Measurements from ENCODE around the gene SIGMAR1.

The SIGMAR1 gene

DNA sequence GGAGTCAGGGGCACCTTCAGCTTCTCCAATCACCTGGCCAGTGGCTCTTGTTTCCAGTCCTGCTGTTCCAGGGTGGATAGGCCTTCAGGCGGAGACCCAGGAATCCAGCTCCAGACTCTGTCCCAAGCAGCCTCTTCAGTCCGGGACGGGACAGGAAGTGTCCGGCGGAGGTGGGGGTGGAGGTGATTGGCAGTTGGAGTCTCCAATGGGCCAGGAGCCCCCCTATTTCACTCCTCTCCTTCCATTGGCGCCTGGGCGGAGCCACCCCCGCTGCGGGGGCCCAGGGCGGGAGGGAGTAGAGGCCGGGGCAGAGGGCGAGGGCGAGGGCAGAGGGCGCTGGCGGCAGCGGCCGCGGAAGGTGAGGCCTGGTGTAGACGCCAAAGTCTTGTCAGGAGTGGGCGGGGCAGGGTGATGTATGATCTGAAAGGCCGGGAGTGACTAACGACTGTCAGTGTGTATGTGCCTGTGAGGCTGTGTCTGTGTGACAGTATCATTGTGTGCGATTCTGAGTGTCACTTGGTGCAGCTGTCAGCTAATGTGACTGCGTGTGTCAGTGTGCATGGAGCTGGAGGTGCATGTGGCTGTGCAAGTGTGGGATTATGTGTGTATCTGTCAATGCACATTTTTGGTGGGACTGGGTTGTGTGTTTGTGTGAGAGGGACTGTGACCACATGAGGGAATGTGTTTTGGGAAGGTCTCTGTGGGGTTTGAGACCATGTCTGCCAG is 14.5 kb upstream of the SIGMAR1 start, which contains the start of gene IL11RA:
Gene IL11RA, plus strand, starts transcription at position 310 of the 726 bp plus-strand sequence. CDS start 3,033 bp downstream, outside the sequence.
- TF ChIP-seq, protein P1, sequence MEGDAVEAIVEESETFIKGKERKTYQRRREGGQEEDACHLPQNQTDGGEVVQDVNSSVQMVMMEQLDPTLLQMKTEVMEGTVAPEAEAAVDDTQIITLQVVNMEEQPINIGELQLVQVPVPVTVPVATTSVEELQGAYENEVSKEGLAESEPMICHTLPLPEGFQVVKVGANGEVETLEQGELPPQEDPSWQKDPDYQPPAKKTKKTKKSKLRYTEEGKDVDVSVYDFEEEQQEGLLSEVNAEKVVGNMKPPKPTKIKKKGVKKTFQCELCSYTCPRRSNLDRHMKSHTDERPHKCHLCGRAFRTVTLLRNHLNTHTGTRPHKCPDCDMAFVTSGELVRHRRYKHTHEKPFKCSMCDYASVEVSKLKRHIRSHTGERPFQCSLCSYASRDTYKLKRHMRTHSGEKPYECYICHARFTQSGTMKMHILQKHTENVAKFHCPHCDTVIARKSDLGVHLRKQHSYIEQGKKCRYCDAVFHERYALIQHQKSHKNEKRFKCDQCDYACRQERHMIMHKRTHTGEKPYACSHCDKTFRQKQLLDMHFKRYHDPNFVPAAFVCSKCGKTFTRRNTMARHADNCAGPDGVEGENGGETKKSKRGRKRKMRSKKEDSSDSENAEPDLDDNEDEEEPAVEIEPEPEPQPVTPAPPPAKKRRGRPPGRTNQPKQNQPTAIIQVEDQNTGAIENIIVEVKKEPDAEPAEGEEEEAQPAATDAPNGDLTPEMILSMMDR (conservative IDR thresholded peaks at IDR 0.05; ENCODE audit: low read depth, low read length) = no peak
- no peaks in the 10 kb centered on the region for H3K36me3 ChIP-seq (ENCODE audit: insufficient read depth)
- H3K4me1 ChIP-seq (ENCODE audit: low read depth, poor library complexity, severe bottlenecking) = peaks cover 11% of the 10 kb centered on the region
- no peak within 1 kb of the TSS for H3K9ac ChIP-seq
- H3K27ac ChIP-seq = no peak within 1 kb of the TSS
- H2AFZ ChIP-seq (ENCODE audit: low read depth) = no peak within 1 kb of the TSS
- H3K27me3 ChIP-seq (ENCODE audit: insufficient read depth, low read depth) = no peaks in the 10 kb centered on the region
- peaks cover 11% of the 10 kb centered on the region; the same call in 1 of the 2 replicates for H3K79me2 ChIP-seq (ENCODE audit: insufficient read depth, low read depth)
- H3K4me2 ChIP-seq = no peak within 1 kb of the TSS
- H4K20me1 ChIP-seq (ENCODE audit: insufficient read depth) = no peaks in the 10 kb centered on the region
- H3K4me3 ChIP-seq (IDR thresholded peaks at IDR 0.05; ENCODE audit: insufficient read depth, low read depth, low read length) = no peak within 1 kb of the TSS

DNA sequence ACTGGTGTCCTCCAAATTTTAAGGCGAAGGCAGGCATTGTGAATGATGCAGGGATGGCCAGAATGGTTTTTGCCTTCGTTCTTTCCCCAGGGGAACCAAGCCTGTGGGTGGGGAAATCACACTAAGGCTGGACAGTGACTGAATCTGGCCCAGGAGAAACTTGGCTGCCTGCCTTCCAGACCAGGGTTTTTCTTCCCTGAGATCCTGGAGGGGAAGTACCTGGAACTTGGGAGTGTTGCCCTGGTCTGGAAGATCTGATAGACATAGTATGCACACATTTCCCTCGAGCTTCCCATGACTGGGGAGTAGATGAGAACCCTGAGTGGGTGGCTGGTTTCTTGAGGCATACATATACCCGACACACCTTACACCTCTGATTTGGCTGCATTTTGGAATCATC is 13.7 kb upstream of the SIGMAR1 start:
- TF ChIP-seq, protein P1 (conservative IDR thresholded peaks at IDR 0.05; ENCODE audit: low read depth, low read length) = no peak
- no peak overlapping the region for H3K27ac ChIP-seq
- H2AFZ ChIP-seq (ENCODE audit: low read depth) = no peak overlapping the region
- peaks cover 11% of the 10 kb centered on the region; the same call in 1 of the 2 replicates for H3K79me2 ChIP-seq (ENCODE audit: insufficient read depth, low read depth)
- no peak overlapping the region for H3K9ac ChIP-seq
- H3K4me1 ChIP-seq (ENCODE audit: low read depth, poor library complexity, severe bottlenecking) = peaks cover 11% of the 10 kb centered on the region
- no peak overlapping the region for H3K4me3 ChIP-seq (IDR thresholded peaks at IDR 0.05; ENCODE audit: insufficient read depth, low read depth, low read length)
- no peak overlapping the region for H3K4me2 ChIP-seq
- no peaks in the 10 kb centered on the region for H3K36me3 ChIP-seq (ENCODE audit: insufficient read depth)
- no peaks in the 10 kb centered on the region for H4K20me1 ChIP-seq (ENCODE audit: insufficient read depth)
- no peaks in the 10 kb centered on the region for H3K27me3 ChIP-seq (ENCODE audit: insufficient read depth, low read depth)

DNA sequence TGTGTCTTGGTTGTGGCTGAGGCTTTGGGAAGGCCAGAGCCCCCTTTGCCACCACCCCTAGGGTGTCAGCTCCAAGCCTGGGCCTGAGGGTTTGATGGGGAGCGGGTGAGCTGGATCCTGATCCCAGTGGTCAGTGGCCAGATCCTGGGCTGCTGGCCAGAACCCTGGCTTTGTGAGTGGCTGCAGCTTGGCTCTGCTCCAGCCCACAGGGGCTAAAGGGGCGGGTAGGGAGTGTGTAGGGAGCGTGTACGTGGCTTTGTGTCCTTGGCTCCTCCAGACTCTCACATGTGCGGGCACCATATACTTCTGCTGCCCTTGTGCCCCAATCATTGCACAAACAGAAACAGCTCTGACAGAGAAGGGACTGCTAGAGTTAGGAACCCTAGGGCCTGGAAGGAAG is 13.2 kb upstream of the SIGMAR1 start:
- Histone ChIP-seq H3K9ac (no peak overlapping the region), H3K36me3 (ENCODE audit: insufficient read depth) (no peaks in the 10 kb centered on the region), H3K4me2 (no peak overlapping the region)

DNA sequence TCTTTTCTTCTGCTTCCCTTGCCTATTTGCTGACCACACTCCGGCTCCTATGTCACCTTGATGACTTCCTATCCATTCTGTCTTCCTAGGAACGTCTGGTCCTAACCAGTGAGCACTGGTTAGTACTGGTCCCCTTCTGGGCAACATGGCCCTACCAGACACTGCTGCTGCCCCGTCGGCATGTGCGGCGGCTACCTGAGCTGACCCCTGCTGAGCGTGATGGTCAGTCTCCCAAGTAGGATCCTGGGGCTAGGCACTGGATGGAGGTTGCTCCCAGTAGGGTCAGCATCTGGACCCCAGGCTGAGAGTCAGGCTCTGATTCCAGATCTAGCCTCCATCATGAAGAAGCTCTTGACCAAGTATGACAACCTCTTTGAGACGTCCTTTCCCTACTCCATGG is 11.1 kb upstream of the SIGMAR1 start:
- H3K9ac ChIP-seq = no peak overlapping the region
- no peak overlapping the region for H3K4me3 ChIP-seq (IDR thresholded peaks at IDR 0.05; ENCODE audit: insufficient read depth, low read depth, low read length)
- no peaks in the 10 kb centered on the region for H3K27me3 ChIP-seq (ENCODE audit: insufficient read depth, low read depth)
- no peaks in the 10 kb centered on the region for H3K36me3 ChIP-seq (ENCODE audit: insufficient read depth)
- peaks cover 31% of the 10 kb centered on the region for H3K4me1 ChIP-seq (ENCODE audit: low read depth, poor library complexity, severe bottlenecking)
- H3K27ac ChIP-seq = no peak overlapping the region
- TF ChIP-seq, protein P1 (conservative IDR thresholded peaks at IDR 0.05; ENCODE audit: low read depth, low read length) = no peak
- no peak overlapping the region for H2AFZ ChIP-seq (ENCODE audit: low read depth)
- H3K4me2 ChIP-seq = no peak overlapping the region
- no peaks in the 10 kb centered on the region for H4K20me1 ChIP-seq (ENCODE audit: insufficient read depth)
- peaks cover 11% of the 10 kb centered on the region; the same call in 1 of the 2 replicates for H3K79me2 ChIP-seq (ENCODE audit: insufficient read depth, low read depth)

More for the DNA sequence above, 13.2 kb upstream of the SIGMAR1 start:
- H2AFZ ChIP-seq (ENCODE audit: low read depth) = no peak overlapping the region
- peaks cover 16% of the 10 kb centered on the region for H3K4me1 ChIP-seq (ENCODE audit: low read depth, poor library complexity, severe bottlenecking)
- H4K20me1 ChIP-seq (ENCODE audit: insufficient read depth) = no peaks in the 10 kb centered on the region
- H3K27ac ChIP-seq = no peak overlapping the region
- H3K4me3 ChIP-seq (IDR thresholded peaks at IDR 0.05; ENCODE audit: insufficient read depth, low read depth, low read length) = no peak overlapping the region
- no peaks in the 10 kb centered on the region for H3K27me3 ChIP-seq (ENCODE audit: insufficient read depth, low read depth)
- TF ChIP-seq, protein P1 (conservative IDR thresholded peaks at IDR 0.05; ENCODE audit: low read depth, low read length) = no peak
- peaks cover 11% of the 10 kb centered on the region; the same call in 1 of the 2 replicates for H3K79me2 ChIP-seq (ENCODE audit: insufficient read depth, low read depth)

Data from KMS-11 (cell line).